SKM-1 treated with dmso at 0.1 percent for 144 hours (cell line): ENCODE measurements around the gene NT5DC2.

Experiments
- DNase-seq: peaks from one replicate; lab custom pipeline; 2025; ENCODE audit not compliant: unreplicated experiment; lab: John Stamatoyannopoulos, UW

NT5DC2 gene

GRCh38 chr3:52512727-52513126, 20.9 kb downstream of the NT5DC2 start:
- DNase-seq = no peak

- no peak for DNase-seq
Observed at GRCh38 chr3:52512105-52512504, 21.6 kb downstream of the NT5DC2 start.

GRCh38 chr3:52511509-52511908, 22.1 kb downstream of the NT5DC2 start:
- DNase-seq = no peak

- no peak for DNase-seq
Observed at GRCh38 chr3:52509753-52510328, 23.8 kb downstream of the NT5DC2 start.

- DNase-seq = no peak
Observed at GRCh38 chr3:52507359-52507758, 26.3 kb downstream of the NT5DC2 start.

- DNase-seq = no peak
Observed at GRCh38 chr3:52506266-52506966, 27.2 kb downstream of the NT5DC2 start.

- DNase-seq = no peak
Observed at GRCh38 chr3:52504977-52505376, 28.7 kb downstream of the NT5DC2 start.

GRCh38 chr3:52503788-52504424, 29.8 kb downstream of the NT5DC2 start:
- DNase-seq = no peak

- DNase-seq = no peak
Observed at GRCh38 chr3:52502808-52503350, 30.8 kb downstream of the NT5DC2 start.

- no peak for DNase-seq
Observed at GRCh38 chr3:52502001-52502400, 31.7 kb downstream of the NT5DC2 start.

GRCh38 chr3:52501046-52501445, 32.6 kb downstream of the NT5DC2 start:
- no peak for DNase-seq

GRCh38 chr3:52498137-52499054, 35.3 kb downstream of the NT5DC2 start:
- peak; percentile 97 for DNase-seq

- DNase-seq = no peak
Observed at GRCh38 chr3:52495777-52496602, 37.7 kb downstream of the NT5DC2 start.

GRCh38 chr3:52494886-52495495, 38.7 kb downstream of the NT5DC2 start, which contains the start of gene STAB1:
Gene STAB1, plus strand, starts transcription at chr3:52495338. Its CDS starts 76 bp downstream, at chr3:52495414.
- no peak for DNase-seq

GRCh38 chr3:52494445-52494844, 39.2 kb downstream of the NT5DC2 start:
- DNase-seq = no peak

- DNase-seq = no peak
Observed at GRCh38 chr3:52493232-52494017, 40.2 kb downstream of the NT5DC2 start.

GRCh38 chr3:52492059-52492458, 41.6 kb downstream of the NT5DC2 start:
- no peak for DNase-seq

- DNase-seq = no peak
Observed at GRCh38 chr3:52490939-52491526, 42.6 kb downstream of the NT5DC2 start.
